A549 treated with Hydrocortisone at 1 μM for 4 hours (cell line): ENCODE measurements around the gene MADCAM1. TPM values are rescaled to one million over a fixed set of nuclear protein-coding genes. Genes with fewer than 3 reads are reported as not detected.

ENCODE experiments used
- total RNA-seq: library from RNA; stranded (reverse); fragments of 200-300 nt; extraction: Qiagen RNA extraction; gene quantifications from 5 replicates; pipeline ENCODE4 v1.2.3, GENCODE V29; 2022

Gene MADCAM1
- total RNA-seq = 0.12 to 0.41 TPM (median 0.30 TPM) in 5 replicates

GRCh38 chr19:496112-496665, at the start of gene MADCAM1:
TSS of gene MADCAM1 (plus strand) at chr19:496486. CDS start at chr19:496500, 14 bp downstream.

GRCh38 chr19:460877-461720, 35.2 kb upstream of the MADCAM1 start, which contains the start of gene SHC2:
TSS of gene SHC2 (minus strand) at chr19:461033. CDS start at chr19:460996, 37 bp downstream.

GRCh38 chr19:507286-508203, 11.3 kb downstream of the MADCAM1 start, which contains the start of gene TPGS1:
TSS of gene TPGS1 (plus strand) at chr19:507497. CDS start at chr19:507507, 10 bp downstream.

GRCh38 chr19:531753-532560, 35.7 kb downstream of the MADCAM1 start, which contains the start of gene CDC34:
TSS of gene CDC34 (plus strand) at chr19:531760. CDS start at chr19:531932, 172 bp downstream.

GRCh38 chr19:543910-544608, 47.8 kb downstream of the MADCAM1 start, which contains the start of gene GZMM:
TSS of gene GZMM (plus strand) at chr19:544053. CDS start at chr19:544072, 19 bp downstream.

Other genes starting within 250 kb of the MADCAM1 start
- 85.3 to 109 TPM (median 99.8 TPM) in 5 replicates for gene PLPP2, start 205.1 kb upstream of the MADCAM1 start, total RNA-seq
- gene MIER2, start 151.7 kb upstream of the MADCAM1 start, total RNA-seq = 15.1 to 22.7 TPM (median 18.3 TPM) in 5 replicates
- gene C2CD4C, start 87.3 kb upstream of the MADCAM1 start, total RNA-seq = 0.22 to 0.68 TPM (median 0.59 TPM) in 5 replicates
- 0.77 to 1.5 TPM (median 0.99 TPM) in 5 replicates for gene SHC2, start 35.5 kb upstream of the MADCAM1 start, total RNA-seq
- 9.8 to 16.5 TPM (median 15.3 TPM) in 5 replicates for gene TPGS1, start 11.0 kb downstream of the MADCAM1 start, total RNA-seq
- gene CDC34, start 35.3 kb downstream of the MADCAM1 start, total RNA-seq = 67.9 to 93.1 TPM (median 87.3 TPM) in 5 replicates
- gene GZMM, start 47.6 kb downstream of the MADCAM1 start, total RNA-seq = 0.30 to 0.48 TPM (median 0.39 TPM) in 5 replicates
- gene BSG, start 76.1 kb downstream of the MADCAM1 start, total RNA-seq = 645 to 729 TPM (median 699 TPM) in 5 replicates
- 30.4 to 38.9 TPM (median 35.2 TPM) in 5 replicates for gene HCN2, start 93.4 kb downstream of the MADCAM1 start, total RNA-seq
- gene POLRMT, start 137.1 kb downstream of the MADCAM1 start, total RNA-seq = 68.0 to 91.4 TPM (median 86.6 TPM) in 5 replicates
- 0.37 to 0.75 TPM (median 0.55 TPM) in 5 replicates for gene FGF22, start 143.4 kb downstream of the MADCAM1 start, total RNA-seq
- 53.5 to 72.9 TPM (median 70.7 TPM) in 5 replicates for gene RNF126, start 166.7 kb downstream of the MADCAM1 start, total RNA-seq
- gene FSTL3, start 179.9 kb downstream of the MADCAM1 start, total RNA-seq = 210 to 272 TPM (median 239 TPM) in 5 replicates
- gene PRSS57, start 199.0 kb downstream of the MADCAM1 start, total RNA-seq = 0.16 to 0.23 TPM in 2 of 5 replicates, not detected in the others
- gene PALM, start 212.4 kb downstream of the MADCAM1 start, total RNA-seq = 12.0 to 17.9 TPM (median 14.3 TPM) in 5 replicates